H1 (cell line): Measurements from ENCODE around the gene VAV2. TPM values are rescaled to one million over a fixed set of nuclear protein-coding genes. Genes with fewer than 3 reads are reported as not detected.

Experiments
- CTCF ChIA-PET: fragments of 300-600 bp; sonication (Branson Sonifier 250); formaldehyde crosslinking; loops from one replicate; lab custom pipeline; 2021; ENCODE audit not compliant: partially characterized antibody; lab: Charles Lee
- POLR2A ChIA-PET: fragments of 300-600 bp; sonication (Branson Sonifier 250); formaldehyde crosslinking; loops from one replicate; lab custom pipeline; 2021; ENCODE audit warnings: inconsistent platforms; ENCODE audit not compliant: partially characterized antibody; lab: Charles Lee
- DNase-seq, 2 experiments: peaks; one replicate each; pipeline versions ENCODE4 v3.0.0 to v3.0.0-alpha.2; 2010 to 2022; ENCODE audit warnings: low spot score in 2 of 2, low read depth in 1 of 2, mixed read lengths in 1 of 2
- FAIRE-seq: peaks from 2 replicates; lab custom pipeline; 2011; peaks lifted over from hg19 to GRCh38; lab: Jason Lieb, UNC
- H2AFZ ChIP-seq: 2 replicates; pipeline ENCODE4 v1.8.1; 2012; ENCODE audit warnings: low read length, inconsistent platforms
- H2AK5ac ChIP-seq: 2 replicates; pipeline ENCODE4 v1.6.1; 2013; ENCODE audit warnings: low read depth, low read length
- H2BK120ac ChIP-seq: replicated peaks from 2 replicates; pipeline ENCODE3; 2013; ENCODE audit warnings: low read depth, low read length, inconsistent platforms
- H2BK12ac ChIP-seq: 2 replicates; pipeline ENCODE4 v1.6.1; 2013; ENCODE audit warnings: low read depth, low read length
- H2BK15ac ChIP-seq: 2 replicates; pipeline ENCODE4 v1.6.1; 2013; ENCODE audit warnings: low read length
- H2BK20ac ChIP-seq: 2 replicates; pipeline ENCODE4 v1.6.1; 2013; ENCODE audit warnings: low read length
- H2BK5ac ChIP-seq: 2 replicates; pipeline ENCODE4 v1.6.1; 2013; ENCODE audit warnings: low read depth, low read length
- H3K14ac ChIP-seq: 2 replicates; pipeline ENCODE4 v1.6.1; 2013; ENCODE audit warnings: inconsistent platforms; ENCODE audit not compliant: insufficient read length
- H3K18ac ChIP-seq: 2 replicates; pipeline ENCODE4 v1.6.1; 2013; ENCODE audit warnings: low read length; ENCODE audit errors: extremely low read depth
- H3K23ac ChIP-seq: 2 replicates; pipeline ENCODE4 v1.6.1; 2013; ENCODE audit warnings: inconsistent platforms; ENCODE audit not compliant: insufficient read length
- H3K23me2 ChIP-seq: 2 replicates; pipeline ENCODE4 v1.6.1; 2013; ENCODE audit warnings: low read depth, low read length
- H3K27ac ChIP-seq: 2 replicates; pipeline ENCODE4 v1.6.1; 2011; ENCODE audit warnings: low read depth, low read length, inconsistent platforms
- H3K27me3 ChIP-seq, 4 experiments: replicated peaks in 1 of 4; 1 replicate in 1 of 4; 2 replicates in 3 of 4; pipeline versions ENCODE4 v1.6.1 to v1.8.1; 2011 to 2013; ENCODE audit warnings: low read length in 3 of 4, mild to moderate bottlenecking in 3 of 4, inconsistent platforms in 2 of 4, mixed read lengths in 2 of 4, moderate library complexity in 1 of 4; ENCODE audit not compliant: control insufficient read depth in 3 of 4, insufficient read depth in 3 of 4; ENCODE audit errors: extremely low read depth in 1 of 4
- H3K36me3 ChIP-seq, 4 experiments: 2 replicates each; pipeline versions ENCODE4 v1.6.1 to v1.8.1; 2011 to 2013; ENCODE audit warnings: mild to moderate bottlenecking in 4 of 4, low read length in 3 of 4, moderate library complexity in 2 of 4, control low read depth in 1 of 4, inconsistent platforms in 1 of 4; ENCODE audit not compliant: insufficient read depth in 4 of 4, control insufficient read depth in 2 of 4
- H3K4ac ChIP-seq: replicated peaks from 2 replicates; pipeline ENCODE3; 2013; ENCODE audit warnings: low read length, low read depth, mixed read lengths, inconsistent platforms; ENCODE audit not compliant: insufficient read length
- H3K4me1 ChIP-seq, 4 experiments: replicated peaks in 1 of 4; 1 replicate in 1 of 4; 2 replicates in 3 of 4; pipeline versions ENCODE4 v1.6.1 to v1.8.1; 2011 to 2013; ENCODE audit warnings: low read length in 3 of 4, inconsistent platforms in 2 of 4, mixed read lengths in 1 of 4; ENCODE audit not compliant: insufficient read depth in 4 of 4, control insufficient read depth in 3 of 4
- H3K4me2 ChIP-seq, 2 experiments: 2 replicates each; pipeline versions ENCODE4 v1.6.1 to v1.8.1; 2011 to 2013; ENCODE audit warnings: low read depth in 2 of 2, low read length in 2 of 2, control low read depth in 1 of 2, inconsistent platforms in 1 of 2, mild to moderate bottlenecking in 1 of 2; ENCODE audit not compliant: insufficient read depth in 1 of 2
- H3K4me3 ChIP-seq, 4 experiments: fragments of 200-600, 300-600 bp in 1 of 4; sonication (generic), shearing (Covaris generic), sonication (Bioruptor Twin) in 1 of 4; 2 replicates each; pipeline versions ENCODE4 v1.5.1 to v1.8.1; 2011 to 2016; ENCODE audit warnings: low read length in 4 of 4, low read depth in 3 of 4, control low read depth in 2 of 4, inconsistent platforms in 2 of 4, mild to moderate bottlenecking in 2 of 4, mixed read lengths in 1 of 4, moderate library complexity in 1 of 4; ENCODE audit not compliant: insufficient read depth in 2 of 4; ENCODE audit errors: extremely low read depth in 1 of 4
- H3K56ac ChIP-seq: replicated peaks from 2 replicates; pipeline ENCODE3; 2013; ENCODE audit warnings: low read depth, mild to moderate bottlenecking, mixed read lengths, low read length, inconsistent platforms; ENCODE audit not compliant: insufficient read length
- H3K79me1 ChIP-seq: 2 replicates; pipeline ENCODE4 v1.6.1; 2013; ENCODE audit warnings: low read depth, low read length, control low read depth
- H3K79me2 ChIP-seq, 2 experiments: 2 replicates each; pipeline versions ENCODE4 v1.6.1 to v1.8.1; 2012 to 2013; ENCODE audit warnings: low read length in 2 of 2, mild to moderate bottlenecking in 2 of 2, inconsistent platforms in 1 of 2; ENCODE audit not compliant: insufficient read depth in 2 of 2, control insufficient read depth in 1 of 2
- H3K9ac ChIP-seq, 4 experiments: replicated peaks in 1 of 4; 1 replicate in 1 of 4; 2 replicates in 3 of 4; pipeline versions ENCODE4 v1.6.1 to v1.8.1; 2011 to 2013; ENCODE audit warnings: low read depth in 3 of 4, low read length in 3 of 4, control low read depth in 2 of 4, mild to moderate bottlenecking in 2 of 4, moderate library complexity in 2 of 4, inconsistent platforms in 1 of 4; ENCODE audit errors: extremely low read depth in 1 of 4
- H3K9me3 ChIP-seq, 2 experiments: 2 replicates each; pipeline versions ENCODE4 v1.6.1 to v1.8.1; 2012 to 2013; ENCODE audit warnings: mild to moderate bottlenecking in 2 of 2, moderate library complexity in 2 of 2, control low read depth in 1 of 2, inconsistent platforms in 1 of 2, low read depth in 1 of 2, low read length in 1 of 2, mixed read lengths in 1 of 2; ENCODE audit not compliant: insufficient read depth in 2 of 2
- H4K20me1 ChIP-seq, 2 experiments: replicated peaks in 1 of 2; 2 replicates each; pipeline versions ENCODE3 to v1.8.1; 2011 to 2013; ENCODE audit warnings: inconsistent platforms in 2 of 2, low read length in 2 of 2, mild to moderate bottlenecking in 1 of 2; ENCODE audit not compliant: insufficient read depth in 2 of 2, control insufficient read depth in 1 of 2
- H4K5ac ChIP-seq: 2 replicates; pipeline ENCODE4 v1.6.1; 2013; ENCODE audit warnings: low read length, low read depth, mixed read lengths, inconsistent platforms; ENCODE audit not compliant: insufficient read length
- H4K8ac ChIP-seq: 2 replicates; pipeline ENCODE4 v1.8.0; 2013; ENCODE audit warnings: mild to moderate bottlenecking, moderate library complexity, low read length, inconsistent platforms; ENCODE audit not compliant: insufficient read depth; ENCODE audit errors: extremely low read depth
- H4K91ac ChIP-seq: replicated peaks from 2 replicates; pipeline ENCODE3; 2013; ENCODE audit warnings: low read length, mixed read lengths, inconsistent platforms; ENCODE audit not compliant: insufficient read length
- BACH1 ChIP-seq: IDR thresholded peaks from 2 replicates; pipeline ENCODE4 v1.6.1; 2012; ENCODE audit warnings: low read length, improper control_type of control experiment
- CBX8 ChIP-seq: fragments of 300-800, 300-1000 bp; sonication (generic); IDR thresholded peaks from 2 replicates; pipeline ENCODE4 v1.7.1; 2016; ENCODE audit warnings: low read depth, low read length, borderline replicate concordance
- CHD1 ChIP-seq: IDR thresholded peaks from 2 replicates; pipeline ENCODE4 v1.6.1; 2012; ENCODE audit warnings: low read depth, low read length, improper control_type of control experiment
- CHD2 ChIP-seq: IDR thresholded peaks from 2 replicates; pipeline ENCODE4 v1.6.1; 2012; ENCODE audit warnings: low read length, improper control_type of control experiment
- FOSL1 ChIP-seq: IDR thresholded peaks from 2 replicates; pipeline ENCODE4 v1.6.1; 2011; ENCODE audit warnings: mild to moderate bottlenecking, low read depth, low read length, moderate library complexity; ENCODE audit not compliant: insufficient read depth
- WGBS, 2 experiments: shearing (Covaris generic) in 1 of 2; methylation state at CpG; one replicate each; pipeline versions ENCODE4 v1.1.6 to v1.1.7; 2013 to 2015; ENCODE audit warnings: low lambda C conversion rate in 2 of 2, mixed read lengths in 2 of 2, inconsistent platforms in 1 of 2, low coverage in 1 of 2, missing lambda C conversion rate in 1 of 2; ENCODE audit not compliant: insufficient replicate concordance in 2 of 2, insufficient coverage in 1 of 2, insufficient read length in 1 of 2; ENCODE audit errors: extremely low coverage in 1 of 2, missing lambda C conversion rate in 1 of 2; 5-methylcytosine and 5-hydroxymethylcytosine counted together
- polyA plus RNA-seq, 7 experiments: library from polyadenylated mRNA; depleted of rRNA in 3 of 7; stranded (reverse) in 5 of 7; unstranded in 2 of 7; fragments of >200 nt in 5 of 7; fragments of 200-250 nt in 2 of 7; gene quantifications; 1 replicate in 5 of 7; 2 replicates in 1 of 7; 4 replicates in 1 of 7; pipeline versions ENCODE4 v1.2.1 to v1.2.3, GENCODE V29; 2011 to 2013; ENCODE audit warnings: missing spikeins in 2 of 7, mixed read lengths in 2 of 7
- total RNA-seq: library from RNA; stranded (reverse); fragmentation: NEBNext Ultra II Directional; extraction: Animal tissue kit (Norgen Biotek cat#: 25700); gene quantifications from 2 replicates; pipeline ENCODE4 v1.2.1, GENCODE V29; 2021

Gene VAV2
- total and polyA plus RNA-seq, 2 of the 8 experiments (the other 6 are each of a cell fraction or from before 2014, with no cell fraction given): 13.6 to 37.6 TPM

DNA sequence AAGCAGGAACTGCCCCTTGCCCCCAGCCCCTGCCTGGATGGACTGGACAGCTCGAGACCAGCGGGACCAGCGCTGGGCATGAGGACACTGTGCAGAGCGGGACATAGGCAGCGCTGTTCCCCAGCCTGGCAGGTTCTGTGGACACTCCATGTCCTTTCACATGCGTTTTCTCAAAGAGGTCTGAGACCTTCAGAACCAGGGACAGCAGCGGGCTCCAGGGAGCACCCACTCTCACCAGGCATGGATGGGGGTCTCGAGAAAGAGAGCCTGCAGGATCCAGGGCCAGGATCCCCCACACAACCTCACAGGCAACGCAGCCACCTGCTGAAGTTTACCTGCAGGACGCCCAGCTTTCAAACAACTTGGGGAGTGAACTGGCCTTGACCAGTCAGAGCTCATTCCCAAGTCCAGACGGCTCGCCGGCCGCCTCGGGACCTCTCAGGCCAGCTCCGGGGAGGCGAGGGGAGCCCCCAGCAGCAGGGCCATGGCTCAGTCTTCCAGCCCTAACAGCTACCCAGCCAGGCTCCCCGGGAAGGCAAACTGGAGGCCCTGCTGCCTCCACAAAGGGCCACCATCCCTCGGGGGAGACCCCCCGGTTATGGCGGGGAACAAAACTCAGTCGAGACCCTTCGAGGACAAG is 181.4 kb downstream of the VAV2 start:
- Histone ChIP-seq H3K4ac (no peak overlapping the region), H2BK20ac (no peak overlapping the region), H2AK5ac (no peak overlapping the region), H3K18ac (no peak overlapping the region), H3K56ac (no peak overlapping the region), H3K4me1 (no peaks in the 10 kb centered on the region), H2BK12ac (no peak overlapping the region), H4K20me1 (peaks cover 0 to 8% of the 10 kb centered on the region in 2 experiments), H3K79me2 (no peaks in the 10 kb centered on the region), H2BK5ac (no peak overlapping the region), H3K14ac (no peak overlapping the region), H4K8ac (peak overlapping the region; percentile 21; the same call in 1 of the 2 replicates), H3K36me3 (peaks cover 0 to 3% (median 0%) of the 10 kb centered on the region in 4 experiments; a peak in 1 of 8 replicates), H3K4me3 (no peak overlapping the region), H2AFZ (no peak overlapping the region), H3K23me2 (no peaks in the 10 kb centered on the region), H3K9me3 (no peaks in the 10 kb centered on the region), H3K4me2 (no peak overlapping the region), H3K79me1 (no peaks in the 10 kb centered on the region; the same call in 1 of the 2 replicates), H3K27me3 (no peaks in the 10 kb centered on the region), H3K9ac (no peak overlapping the region), H2BK15ac (no peak overlapping the region), H4K91ac (no peak overlapping the region), H3K27ac (no peak overlapping the region), H2BK120ac (no peak overlapping the region), H3K23ac (no peak overlapping the region), H4K5ac (no peak overlapping the region)
- WGBS, 2 experiments: 88% methylated on average over 23 of the region's 23 CpGs; no CpG with 5 or more reads in 1 of the 2 experiments
- POLR2A ChIA-PET: no interaction called here
- TF ChIP-seq CHD1 (no peak), FOSL1 (no peak), CHD2 (no peak), BACH1 (no peak), CBX8 (no peak)
- CTCF ChIA-PET: interaction anchor here (0.9 to 5.1 kb wide), 9 partner anchors 7 to 234 kb away, joined by 3 to 23 read pairs (median 5); no protein-coding TSS in a partner anchor
- no peak for FAIRE-seq
- no peak for DNase-seq
